Bone marrow (tissue), 2 donors: ENCODE results near the gene ZNF30.
"Not testable (repeated sequence)": the region's sequence is repeated elsewhere in the genome, so short reads cannot be mapped to it uniquely, and the experiment has no call there.

Experiments
- DNase-seq, 2 donors: peaks; one replicate each; lab custom pipeline; 2025; lab: John Stamatoyannopoulos, UW

The ZNF30 gene

GRCh38 chr19:34926685-34927375 is at the start of gene ZNF30:
Gene ZNF30, plus strand, starts transcription at chr19:34926903. Its CDS starts 3,045 bp downstream, at chr19:34929948.
- DNase-seq, result peak; percentile 12 to 51

- no peak for DNase-seq
Measured at GRCh38 chr19:34879563-34879962, 47.1 kb upstream of the ZNF30 start.

- no peak for DNase-seq
Measured at GRCh38 chr19:34880034-34880433, 46.7 kb upstream of the ZNF30 start.

GRCh38 chr19:34881982-34882381 is 44.7 kb upstream of the ZNF30 start:
- DNase-seq, result no peak

GRCh38 chr19:34888091-34888490 is 38.6 kb upstream of the ZNF30 start:
- no peak for DNase-seq

- DNase-seq, result no peak
Measured at GRCh38 chr19:34900245-34900644, 26.5 kb upstream of the ZNF30 start.

- DNase-seq, result no peak
Measured at GRCh38 chr19:34904664-34905527, 21.8 kb upstream of the ZNF30 start.

- no peak for DNase-seq
Measured at GRCh38 chr19:34910770-34911169, 15.9 kb upstream of the ZNF30 start.

- not testable (repeated sequence) for DNase-seq
Measured at GRCh38 chr19:34917144-34917543, 9.6 kb upstream of the ZNF30 start.

- DNase-seq, result no peak
Measured at GRCh38 chr19:34918190-34918589, 8.5 kb upstream of the ZNF30 start.

GRCh38 chr19:34920090-34920786 is 6.5 kb upstream of the ZNF30 start:
- not testable (repeated sequence) for DNase-seq

- DNase-seq, result no peak
Measured at GRCh38 chr19:34925278-34925855, 1.3 kb upstream of the ZNF30 start.

GRCh38 chr19:34926361-34926684 is 380 bp upstream of the ZNF30 start:
- no peak for DNase-seq

GRCh38 chr19:34932494-34932893 is 5.8 kb downstream of the ZNF30 start:
- DNase-seq, result no peak

GRCh38 chr19:34936184-34936583 is 9.5 kb downstream of the ZNF30 start:
- no peak for DNase-seq

GRCh38 chr19:34938886-34939285 is 12.2 kb downstream of the ZNF30 start:
- DNase-seq, result no peak

GRCh38 chr19:34943861-34944573 is 17.3 kb downstream of the ZNF30 start:
- DNase-seq, result no peak

- no peak for DNase-seq
Measured at GRCh38 chr19:34953092-34953491, 26.4 kb downstream of the ZNF30 start.

- DNase-seq, result no peak
Measured at GRCh38 chr19:34957830-34958751, 31.4 kb downstream of the ZNF30 start.

- no peak for DNase-seq
Measured at GRCh38 chr19:34959021-34959420, 32.3 kb downstream of the ZNF30 start.
